ENCODE data around the gene TPPP3.

DNA sequence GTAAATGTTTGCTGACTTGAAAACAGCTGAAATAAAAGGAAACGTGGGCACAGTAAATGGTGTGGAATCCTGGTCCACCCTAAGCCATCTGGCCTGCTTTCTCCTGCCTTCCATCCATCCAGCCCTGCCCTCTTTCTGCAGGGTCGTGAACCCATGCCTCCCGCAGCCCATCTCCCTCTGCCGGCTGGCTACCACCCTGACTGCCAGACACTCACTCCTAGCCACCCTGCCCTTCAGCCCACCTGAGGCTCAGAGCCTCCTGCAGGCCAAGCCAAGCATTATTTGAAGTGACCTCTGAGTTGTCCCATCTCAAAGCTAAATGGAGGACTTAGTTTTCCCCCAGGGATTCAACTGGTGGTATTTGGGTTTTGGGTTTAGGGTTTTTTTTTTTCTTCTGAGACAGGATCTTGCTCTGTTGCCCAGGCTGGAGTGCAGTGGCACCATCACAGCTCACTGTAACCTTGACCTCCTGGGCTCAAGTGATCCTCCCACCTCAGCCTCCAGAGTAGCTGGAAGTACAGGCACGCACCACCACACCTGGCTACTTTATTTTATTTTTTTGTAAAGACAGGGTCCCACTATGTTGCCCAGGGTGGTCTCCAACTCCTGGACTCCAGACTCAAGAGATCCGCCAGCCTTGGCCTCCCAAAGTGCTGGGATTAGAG is 14.6 kb upstream of the TPPP3 start:
- TF ChIP-seq SP1 (IDR thresholded peaks at IDR 0.05) (no peak), SUZ12 (IDR thresholded peaks at IDR 0.05) (no peak), ARNT (IDR thresholded peaks at IDR 0.05) (no peak), HDGF (IDR thresholded peaks at IDR 0.05; ENCODE audit: borderline replicate concordance) (no peak), ZNF384 (IDR thresholded peaks at IDR 0.05) (no peak), CTBP1 (IDR thresholded peaks at IDR 0.05; ENCODE audit: borderline replicate concordance) (no peak)
- TF ChIP-seq, protein P1, sequence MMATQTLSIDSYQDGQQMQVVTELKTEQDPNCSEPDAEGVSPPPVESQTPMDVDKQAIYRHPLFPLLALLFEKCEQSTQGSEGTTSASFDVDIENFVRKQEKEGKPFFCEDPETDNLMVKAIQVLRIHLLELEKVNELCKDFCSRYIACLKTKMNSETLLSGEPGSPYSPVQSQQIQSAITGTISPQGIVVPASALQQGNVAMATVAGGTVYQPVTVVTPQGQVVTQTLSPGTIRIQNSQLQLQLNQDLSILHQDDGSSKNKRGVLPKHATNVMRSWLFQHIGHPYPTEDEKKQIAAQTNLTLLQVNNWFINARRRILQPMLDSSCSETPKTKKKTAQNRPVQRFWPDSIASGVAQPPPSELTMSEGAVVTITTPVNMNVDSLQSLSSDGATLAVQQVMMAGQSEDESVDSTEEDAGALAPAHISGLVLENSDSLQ (IDR thresholded peaks at IDR 0.05), result no peak

Data from HEK293T (cell line).